ENCODE measurements around the gene SOD2. TPM values are rescaled to one million over a fixed set of nuclear protein-coding genes. Genes with fewer than 3 reads are reported as not detected.
A peak's percentile ranks its signal among the peaks of the same experiment; 100 is the strongest.
"Not testable (repeated sequence)": the region's sequence is repeated elsewhere in the genome, so short reads cannot be mapped to it uniquely, and the experiment has no call there.

Gene SOD2
- total RNA-seq, 1 experiment from 2014 or later, result 108 TPM

DNA sequence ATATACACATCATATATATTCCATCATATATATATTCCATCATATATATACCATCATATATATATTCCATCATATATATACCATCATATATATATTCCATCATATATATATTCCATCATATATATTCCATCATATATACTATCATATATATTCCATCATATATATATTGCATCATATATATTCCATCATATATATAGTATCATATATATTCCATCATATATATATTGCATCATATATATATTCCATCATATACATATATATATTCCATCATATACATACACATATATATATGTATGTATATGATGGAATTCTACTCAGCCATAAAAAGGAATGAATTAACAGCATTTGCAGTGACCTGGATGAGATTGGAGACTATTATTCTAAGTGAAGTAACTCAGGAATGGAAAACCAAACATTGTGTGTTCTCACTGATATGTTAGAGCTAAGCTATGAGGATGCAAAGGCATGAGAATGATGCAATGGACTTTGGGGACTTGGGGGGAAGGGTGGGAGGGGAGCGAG lies 29.6 kb downstream of the SOD2 start:
- DNase-seq (ENCODE audit: low read depth, low spot score); in situ Hi-C loops (cut with HindIII; ENCODE audit: low pct_unique_long_range_greater_than_20kb, low sequenced_read_pairs): not testable (repeated sequence)

DNA sequence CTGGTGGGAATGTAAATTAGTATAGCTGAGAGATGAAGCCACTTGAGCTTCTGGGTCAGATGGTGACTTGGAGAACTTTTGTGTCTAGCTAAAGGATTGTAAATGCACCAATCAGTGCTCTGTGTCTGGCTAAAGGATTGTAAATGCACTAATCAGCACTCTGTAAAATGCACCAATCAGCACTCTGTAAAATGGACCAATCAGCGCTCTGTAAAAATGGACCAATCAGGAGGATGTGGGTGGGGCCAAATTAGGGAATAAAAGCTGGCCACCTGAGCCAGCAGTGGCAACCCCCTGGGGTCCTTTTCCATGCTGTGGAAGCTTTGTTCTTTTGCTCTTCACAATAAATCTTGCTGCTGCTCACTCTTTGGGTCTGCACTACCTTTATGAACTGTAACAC lies 31.1 kb downstream of the SOD2 start:
- in situ Hi-C loops (cut with HindIII; ENCODE audit: low pct_unique_long_range_greater_than_20kb, low sequenced_read_pairs); DNase-seq (ENCODE audit: low read depth, low spot score): not testable (repeated sequence)

DNA sequence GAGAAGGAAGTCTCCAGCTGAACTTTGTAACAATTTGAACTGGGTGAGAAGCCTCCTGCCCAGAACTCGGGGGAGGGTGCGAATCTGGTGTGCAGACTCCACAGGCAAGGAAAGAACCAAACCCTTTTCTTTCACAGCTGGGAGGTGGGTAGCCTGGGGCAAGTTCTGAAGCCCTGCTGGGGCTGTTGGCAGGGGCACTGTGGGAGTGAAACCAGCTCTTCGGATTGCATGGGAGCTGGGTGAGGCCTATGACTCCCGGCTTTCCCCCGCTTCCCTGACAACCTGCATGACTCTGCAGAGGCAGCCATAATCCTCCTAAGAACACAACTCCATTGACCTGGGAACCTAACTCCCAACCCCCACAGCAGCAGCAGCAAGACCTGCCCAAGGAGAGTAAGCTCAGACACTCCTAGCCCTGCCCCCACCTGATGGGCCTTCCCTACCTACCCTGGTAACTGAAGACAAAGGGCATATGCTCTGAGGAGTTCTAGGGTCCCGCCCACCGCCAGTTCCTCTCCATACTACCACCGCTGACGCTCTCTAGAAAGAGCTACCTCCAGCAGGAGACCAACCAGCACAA lies 37.5 kb downstream of the SOD2 start:
- DNase-seq (ENCODE audit: low read depth, low spot score), result no peak
- in situ Hi-C loops (cut with HindIII; ENCODE audit: low pct_unique_long_range_greater_than_20kb, low sequenced_read_pairs), result no loop called here

DNA sequence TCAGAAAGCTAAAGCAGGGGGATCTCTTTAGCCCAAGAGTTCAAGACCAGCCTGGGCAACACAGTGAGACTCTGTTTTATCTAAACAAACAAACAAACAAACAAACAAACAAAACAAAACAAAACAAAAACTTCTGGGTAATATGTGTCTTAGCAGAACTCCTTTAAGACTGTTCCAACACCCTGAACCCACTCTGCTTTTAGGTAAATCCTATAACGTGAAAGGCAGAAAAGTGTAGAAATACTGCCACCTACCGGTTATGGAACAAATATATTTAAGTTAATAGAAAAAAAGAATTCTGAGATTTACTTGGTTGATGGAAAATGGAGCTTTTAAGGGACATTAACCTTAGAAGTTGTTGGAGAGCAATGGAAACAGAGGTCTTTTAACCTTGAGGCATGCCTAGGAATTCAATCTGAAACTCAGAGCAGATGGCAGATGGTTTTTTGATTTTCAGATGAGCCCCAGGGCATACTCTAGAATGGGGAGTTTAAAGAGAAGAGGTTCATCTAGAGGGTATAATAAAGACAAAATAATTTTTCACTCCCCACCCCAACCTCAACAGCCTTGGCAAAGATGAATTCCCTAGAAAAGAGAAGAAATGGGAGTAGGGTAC lies 38.5 kb downstream of the SOD2 start:
- in situ Hi-C loops (cut with HindIII; ENCODE audit: low pct_unique_long_range_greater_than_20kb, low sequenced_read_pairs), result no loop called here
- peak; percentile 75 for DNase-seq (ENCODE audit: low read depth, low spot score)

DNA sequence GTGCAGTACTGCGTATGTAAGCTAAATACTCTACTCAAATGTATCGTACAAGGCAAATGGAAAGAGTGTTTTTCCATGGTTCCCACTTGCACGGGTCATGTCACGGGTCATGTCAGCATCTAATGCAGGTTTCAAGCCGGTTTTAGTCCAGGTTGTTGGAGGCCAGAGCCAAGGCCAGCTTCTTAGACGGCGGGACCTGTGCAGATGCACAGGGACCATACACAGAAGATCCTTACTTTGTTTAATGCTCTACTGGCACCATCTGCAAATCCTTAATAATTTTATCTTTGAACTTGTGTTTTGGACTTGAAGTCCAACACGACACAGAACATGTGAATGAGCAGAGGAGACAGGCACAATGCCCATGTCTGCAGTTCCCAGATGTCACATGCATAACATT lies 42.7 kb downstream of the SOD2 start:
- DNase-seq (ENCODE audit: low read depth, low spot score), result no peak
- in situ Hi-C loops (cut with HindIII; ENCODE audit: low pct_unique_long_range_greater_than_20kb, low sequenced_read_pairs), result no loop called here

DNA sequence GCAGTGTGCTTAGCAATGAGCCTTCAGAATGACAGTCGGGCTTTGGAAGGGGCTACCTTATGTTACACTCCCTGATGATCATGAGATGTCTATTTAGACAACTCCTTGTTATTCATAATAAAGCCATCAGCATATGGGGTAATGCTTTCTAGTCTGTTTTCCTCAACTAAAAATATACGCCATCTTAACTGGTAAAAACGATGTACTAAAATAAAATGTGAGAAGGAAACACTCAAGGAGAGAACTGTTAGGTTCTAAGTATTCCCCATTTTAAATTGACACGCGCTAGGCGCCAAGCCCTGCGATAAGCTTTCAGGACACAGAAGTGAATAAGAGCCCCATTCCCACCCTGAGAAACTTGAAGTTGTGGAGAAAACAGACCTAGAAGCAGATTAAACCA lies 43.6 kb downstream of the SOD2 start:
- in situ Hi-C loops (cut with HindIII; ENCODE audit: low pct_unique_long_range_greater_than_20kb, low sequenced_read_pairs), result no loop called here

DNA sequence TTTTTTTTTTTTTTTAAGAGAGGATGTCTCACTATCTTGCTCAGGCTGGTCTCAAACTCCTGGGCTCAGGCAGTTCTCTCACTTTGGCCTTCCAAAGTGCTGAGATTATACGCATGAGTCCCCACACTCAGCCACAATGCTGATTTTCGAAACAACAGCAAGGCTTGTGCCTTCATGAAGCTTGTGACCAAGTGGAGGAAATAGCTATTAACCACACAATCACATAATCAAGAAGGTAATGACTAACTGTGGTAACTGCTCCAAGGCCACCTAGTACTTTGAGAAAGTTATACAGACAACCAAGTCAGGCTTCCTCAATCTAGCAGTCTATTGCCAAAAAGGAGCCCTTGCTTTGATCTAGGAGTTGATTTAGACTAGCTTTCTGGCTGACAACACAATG lies 46.3 kb downstream of the SOD2 start:
- peak; percentile 82 for DNase-seq (ENCODE audit: low read depth, low spot score)
- in situ Hi-C loops (cut with HindIII; ENCODE audit: low pct_unique_long_range_greater_than_20kb, low sequenced_read_pairs), result no loop called here

More for the DNA sequence above, 43.6 kb downstream of the SOD2 start:
- no peak for DNase-seq (ENCODE audit: low read depth, low spot score)

DNA sequence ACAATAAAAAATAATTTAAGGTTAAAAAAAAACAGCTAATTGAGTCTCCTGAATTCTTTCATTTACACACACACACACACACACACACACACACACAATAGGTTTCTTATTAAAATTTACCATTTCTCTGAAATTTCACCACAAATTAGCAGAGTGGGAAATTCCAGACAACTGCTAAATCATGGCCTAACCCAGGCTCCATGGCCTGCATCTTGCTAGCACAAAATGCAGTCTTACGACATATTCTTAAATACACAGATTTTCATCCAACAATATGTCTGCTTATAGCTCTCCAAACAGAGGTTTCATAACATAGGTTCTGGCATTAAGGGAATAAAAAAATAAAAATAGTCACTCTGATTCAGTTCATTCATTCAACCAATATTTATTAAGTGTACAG lies 46.9 kb downstream of the SOD2 start:
- DNase-seq (ENCODE audit: low read depth, low spot score), result no peak
- in situ Hi-C loops (cut with HindIII; ENCODE audit: low pct_unique_long_range_greater_than_20kb, low sequenced_read_pairs), result no loop called here

DNA sequence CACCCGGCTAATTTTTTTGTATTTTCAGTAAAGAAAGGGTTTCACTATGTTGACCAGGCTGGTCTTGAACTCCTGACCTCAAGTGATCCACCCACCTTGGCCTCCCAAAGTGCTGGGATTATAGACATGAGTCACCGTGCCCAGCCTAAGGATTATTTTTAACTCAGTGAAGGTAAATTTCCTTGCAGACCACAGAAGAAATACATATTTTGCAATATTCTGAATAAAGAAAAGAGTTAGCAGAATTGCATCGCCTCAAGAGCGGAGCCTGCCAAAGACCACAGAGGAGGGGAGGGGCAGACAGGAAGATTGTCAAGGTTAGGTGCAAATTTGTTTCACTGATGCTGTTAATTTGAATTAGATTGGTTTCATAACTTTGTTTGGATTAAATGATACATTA lies 47.4 kb downstream of the SOD2 start:
- in situ Hi-C loops (cut with HindIII; ENCODE audit: low pct_unique_long_range_greater_than_20kb, low sequenced_read_pairs), result no loop called here
- DNase-seq (ENCODE audit: low read depth, low spot score), result no peak

Small RNAs within 50 kb of the gene (small RNA-seq; reads per million reads assigned to genes)
- 0 to 0.19 reads per million in 2 experiments for gene RNU4ATAC18P

Other genes starting within 250 kb of the SOD2 start
- gene WTAP, start 34.3 kb upstream of the SOD2 start, total RNA-seq (2014; rRNA removed; shearing (Covaris generic)), result 59.6 and 59.7 TPM in 2 replicates
- gene ACAT2, start 68.8 kb upstream of the SOD2 start, total RNA-seq (2014; rRNA removed; shearing (Covaris generic)), result 13.8 and 14.7 TPM in 2 replicates
- 223 and 229 TPM in 2 replicates for gene TCP1, start 96.4 kb upstream of the SOD2 start, total RNA-seq (2014; rRNA removed; shearing (Covaris generic))
- gene MRPL18, start 97.2 kb upstream of the SOD2 start, total RNA-seq (2014; rRNA removed; shearing (Covaris generic)), result 123 and 126 TPM in 2 replicates
- 0.05 TPM in 1 of 2 replicates, not detected in the other for gene PNLDC1, start 107.0 kb upstream of the SOD2 start, total RNA-seq (2014; rRNA removed; shearing (Covaris generic))
- not detected in 2 replicates for gene MAS1, start 197.7 kb upstream of the SOD2 start, total RNA-seq (2014; rRNA removed; shearing (Covaris generic))